Keratinocyte (primary cell): ENCODE data around the gene ATXN2. TPM values are rescaled to one million over a fixed set of nuclear protein-coding genes. Genes with fewer than 3 reads are reported as not detected.

Experiments used
- DNase-seq: peaks from one replicate; pipeline ENCODE4 v3.0.0-alpha.2; 2011; ENCODE audit warnings: low read depth, missing footprints, low spot score
- FAIRE-seq: peaks from 2 replicates; lab custom pipeline; 2011; peaks lifted over from hg19 to GRCh38; lab: Jason Lieb, UNC
- H2AFZ ChIP-seq: 2 replicates; pipeline ENCODE4 v1.6.0; 2012; ENCODE audit warnings: low read length, control low read depth, inconsistent platforms; ENCODE audit not compliant: control insufficient read depth
- H3K27ac ChIP-seq: 2 replicates; pipeline ENCODE4 v1.5.1; 2011; ENCODE audit warnings: low read length; ENCODE audit not compliant: control insufficient read depth, insufficient read depth
- H3K27me3 ChIP-seq: 3 replicates; pipeline ENCODE4 v1.6.0; 2011; ENCODE audit warnings: low read length; ENCODE audit not compliant: control insufficient read depth, insufficient read depth; ENCODE audit errors: extremely low read depth
- H3K36me3 ChIP-seq, 2 experiments: 2 replicates in 1 of 2; 3 replicates in 1 of 2; pipeline ENCODE4 v1.5.1; 2011; ENCODE audit warnings: low read length in 2 of 2, mild to moderate bottlenecking in 1 of 2; ENCODE audit not compliant: control insufficient read depth in 2 of 2, insufficient read depth in 2 of 2; ENCODE audit errors: extremely low read depth in 1 of 2
- H3K4me1 ChIP-seq: 3 replicates; pipeline ENCODE4 v1.5.1; 2011; ENCODE audit warnings: low read length; ENCODE audit not compliant: control insufficient read depth, insufficient read depth; ENCODE audit errors: extremely low read depth
- H3K4me2 ChIP-seq: 3 replicates; pipeline ENCODE4 v1.6.0; 2011; ENCODE audit warnings: low read depth, low read length; ENCODE audit not compliant: control insufficient read depth, insufficient read depth; ENCODE audit errors: extremely low read depth
- H3K4me3 ChIP-seq, 3 experiments: fragments of 200-600 bp in 1 of 3; sonication (generic) in 1 of 3; 2 replicates in 2 of 3; 3 replicates in 1 of 3; pipeline ENCODE4 v1.5.1; 2011 to 2016; ENCODE audit warnings: low read length in 3 of 3, mild to moderate bottlenecking in 3 of 3, control low read depth in 2 of 3, inconsistent platforms in 1 of 3, low read depth in 1 of 3, mixed read lengths in 1 of 3, mixed run types in 1 of 3, moderate library complexity in 1 of 3; ENCODE audit not compliant: control insufficient read depth in 2 of 3, insufficient read depth in 2 of 3; ENCODE audit errors: extremely low read depth in 1 of 3
- H3K79me2 ChIP-seq: 2 replicates; pipeline ENCODE4 v1.6.0; 2012; ENCODE audit warnings: low read length; ENCODE audit not compliant: control insufficient read depth, insufficient read depth
- H3K9ac ChIP-seq: 3 replicates; pipeline ENCODE4 v1.6.0; 2011; ENCODE audit warnings: low read length; ENCODE audit not compliant: control insufficient read depth, insufficient read depth; ENCODE audit errors: extremely low read depth
- H3K9me1 ChIP-seq: 3 replicates; pipeline ENCODE4 v1.6.0; 2011; ENCODE audit warnings: low read length; ENCODE audit not compliant: control insufficient read depth, insufficient read depth; ENCODE audit errors: extremely low read depth
- H3K9me3 ChIP-seq: 2 replicates; pipeline ENCODE4 v1.5.1; 2012; ENCODE audit warnings: low read depth, low read length; ENCODE audit not compliant: control insufficient read depth
- H4K20me1 ChIP-seq: 3 replicates; pipeline ENCODE4 v1.6.0; 2011; ENCODE audit warnings: low read length; ENCODE audit not compliant: control insufficient read depth, insufficient read depth; ENCODE audit errors: extremely low read depth
- CTCF ChIP-seq, 3 experiments: IDR thresholded peaks in 1 of 3; conservative IDR thresholded peaks in 1 of 3; optimal IDR thresholded peaks in 1 of 3; 2 replicates in 2 of 3; 3 replicates in 1 of 3; pipeline versions ENCODE3 to v1.5.1; 2011; ENCODE audit warnings: low read length in 3 of 3, mild to moderate bottlenecking in 3 of 3, moderate library complexity in 2 of 3, control low read depth in 1 of 3, inconsistent platforms in 1 of 3; ENCODE audit not compliant: insufficient read depth in 2 of 3; ENCODE audit errors: extremely low read depth in 1 of 3
- EZH2 ChIP-seq: IDR thresholded peaks from one replicate; pipeline ENCODE4 v1.6.1; 2012; ENCODE audit warnings: inconsistent platforms, mild to moderate bottlenecking, low read length, moderate library complexity
- dilution Hi-C: fragments of 300-500 bp; cut with MboI; formaldehyde crosslinking; loops from one replicate; pipeline ENCODE4 v1.7.0; 2020; ENCODE audit warnings: low sequenced_read_pairs; ENCODE audit not compliant: extremely low pct_ligation_motif_present
- polyA plus RNA-seq, 5 experiments: library from polyadenylated mRNA; depleted of rRNA in 3 of 5; stranded (reverse) in 3 of 5; stranded (forward) in 1 of 5; unstranded in 1 of 5; fragments of >200 nt; gene quantifications; 1 replicate in 1 of 5; 2 replicates in 3 of 5; 3 replicates in 1 of 5; pipeline versions ENCODE4 v1.2.1 to v1.2.3, GENCODE V29; 2011 to 2012; ENCODE audit warnings: missing spikeins in 2 of 5, low read depth in 1 of 5, low replicate concordance in 1 of 5

ATXN2 gene
- polyA plus RNA-seq, 1 donor (not counting 4 experiments of a cell fraction or from before 2014, with no cell fraction given), result 19.6 TPM

- Histone ChIP-seq H3K9me1 (no peaks in the 10 kb centered on the region), H3K9ac (no peak overlapping the region), H2AFZ (no peak overlapping the region), H3K4me1 (peaks cover 4% of the 10 kb centered on the region), H3K79me2 (peaks cover 99% of the 10 kb centered on the region), H3K4me2 (no peak overlapping the region), H3K36me3 (no peaks in the 10 kb centered on the region), H3K27ac (no peak overlapping the region), H4K20me1 (peaks cover 21% of the 10 kb centered on the region), H3K9me3 (no peaks in the 10 kb centered on the region), H3K27me3 (no peaks in the 10 kb centered on the region), H3K4me3 (no peak overlapping the region)
- no peak for FAIRE-seq
- no peak for TF ChIP-seq EZH2
- TF ChIP-seq CTCF (optimal IDR thresholded peaks at IDR 0.05 in 1 of 3, IDR thresholded peaks at IDR 0.05 in 1 of 3, conservative IDR thresholded peaks at IDR 0.05 in 1 of 3; ENCODE audit: extremely low read depth in 1 of 3, insufficient read depth in 2 of 3, low read length in 3 of 3), result no peak
- dilution Hi-C loops, result no loop called here
- no peak for DNase-seq
These were observed 8.6 kb downstream of the ATXN2 start for GRCh38 chr12:111590552-111590951.

- no peak overlapping the region for H3K9ac ChIP-seq
- no peak overlapping the region for H3K27ac ChIP-seq
- no peak overlapping the region for H3K4me3 ChIP-seq
- H3K9me3 ChIP-seq, result no peaks in the 10 kb centered on the region
- DNase-seq (no peak), FAIRE-seq (no peak)
- peaks cover 99% of the 10 kb centered on the region for H3K79me2 ChIP-seq
- H3K4me2 ChIP-seq, result no peak overlapping the region
- H3K27me3 ChIP-seq, result no peaks in the 10 kb centered on the region
- no peaks in the 10 kb centered on the region for H3K9me1 ChIP-seq
- no peak overlapping the region for H2AFZ ChIP-seq
- H4K20me1 ChIP-seq, result peaks cover 15% of the 10 kb centered on the region
- H3K4me1 ChIP-seq, result no peaks in the 10 kb centered on the region
- TF ChIP-seq CTCF (optimal IDR thresholded peaks at IDR 0.05 in 1 of 3, IDR thresholded peaks at IDR 0.05 in 1 of 3, conservative IDR thresholded peaks at IDR 0.05 in 1 of 3; ENCODE audit: extremely low read depth in 1 of 3, insufficient read depth in 2 of 3, low read length in 3 of 3) (no peak), EZH2 (no peak)
- no peaks in the 10 kb centered on the region for H3K36me3 ChIP-seq
- dilution Hi-C loops, result no loop called here
These were observed 9.5 kb downstream of the ATXN2 start for GRCh38 chr12:111589601-111590000.
